GM19438 (cell line): Measurements from ENCODE around the gene MTHFD1L.

Experiments used
- ATAC-seq: cut with Tn5 transposase; IDR thresholded peaks from one replicate; pipeline ENCODE4 v1.9.1; 2021; ENCODE audit warnings: low read depth; ENCODE audit not compliant: unreplicated experiment

Gene MTHFD1L

GRCh38 chr6:150930841-150931240 lies 65.3 kb downstream of the MTHFD1L start:
- no peak for ATAC-seq

GRCh38 chr6:150931405-150931804 lies 65.9 kb downstream of the MTHFD1L start:
- no peak for ATAC-seq

- ATAC-seq = no peak
Observed at GRCh38 chr6:150932996-150933395, 67.5 kb downstream of the MTHFD1L start.

- no peak for ATAC-seq
Observed at GRCh38 chr6:150934380-150934779, 68.9 kb downstream of the MTHFD1L start.

GRCh38 chr6:150936021-150936555 lies 70.6 kb downstream of the MTHFD1L start:
- ATAC-seq = no peak

- no peak for ATAC-seq
Observed at GRCh38 chr6:150937132-150937906, 71.8 kb downstream of the MTHFD1L start.

- no peak for ATAC-seq
Observed at GRCh38 chr6:150939399-150939798, 73.9 kb downstream of the MTHFD1L start.

GRCh38 chr6:150940941-150941340 lies 75.4 kb downstream of the MTHFD1L start:
- ATAC-seq = no peak

- ATAC-seq = no peak
Observed at GRCh38 chr6:150949526-150949925, 84.0 kb downstream of the MTHFD1L start.

GRCh38 chr6:150953851-150954250 lies 88.3 kb downstream of the MTHFD1L start:
- no peak for ATAC-seq

GRCh38 chr6:150959166-150959565 lies 93.7 kb downstream of the MTHFD1L start:
- ATAC-seq = no peak

GRCh38 chr6:150962436-150962835 lies 96.9 kb downstream of the MTHFD1L start:
- no peak for ATAC-seq

- ATAC-seq = no peak
Observed at GRCh38 chr6:150964765-150965164, 99.3 kb downstream of the MTHFD1L start.

- ATAC-seq = no peak
Observed at GRCh38 chr6:150966786-150967185, 101.3 kb downstream of the MTHFD1L start.

GRCh38 chr6:150967381-150967780 lies 101.9 kb downstream of the MTHFD1L start:
- ATAC-seq = no peak

GRCh38 chr6:150967910-150968309 lies 102.4 kb downstream of the MTHFD1L start:
- no peak for ATAC-seq

GRCh38 chr6:150969901-150970300 lies 104.4 kb downstream of the MTHFD1L start:
- no peak for ATAC-seq

GRCh38 chr6:150971219-150971618 lies 105.7 kb downstream of the MTHFD1L start:
- ATAC-seq = no peak

GRCh38 chr6:150975136-150975535 lies 109.6 kb downstream of the MTHFD1L start:
- ATAC-seq = no peak

GRCh38 chr6:150977281-150977680 lies 111.8 kb downstream of the MTHFD1L start:
- no peak for ATAC-seq

GRCh38 chr6:150978624-150979023 lies 113.1 kb downstream of the MTHFD1L start:
- ATAC-seq = no peak

- no peak for ATAC-seq
Observed at GRCh38 chr6:150979826-150980350, 114.4 kb downstream of the MTHFD1L start.
